NCI-H1694 treated with DMSO at 0.1 percent for 48 hours (cell line): ENCODE measurements around the gene CAND2.

Experiments used
- DNase-seq: peaks from one replicate; lab custom pipeline; 2025; lab: John Stamatoyannopoulos, UW

Gene CAND2

DNA sequence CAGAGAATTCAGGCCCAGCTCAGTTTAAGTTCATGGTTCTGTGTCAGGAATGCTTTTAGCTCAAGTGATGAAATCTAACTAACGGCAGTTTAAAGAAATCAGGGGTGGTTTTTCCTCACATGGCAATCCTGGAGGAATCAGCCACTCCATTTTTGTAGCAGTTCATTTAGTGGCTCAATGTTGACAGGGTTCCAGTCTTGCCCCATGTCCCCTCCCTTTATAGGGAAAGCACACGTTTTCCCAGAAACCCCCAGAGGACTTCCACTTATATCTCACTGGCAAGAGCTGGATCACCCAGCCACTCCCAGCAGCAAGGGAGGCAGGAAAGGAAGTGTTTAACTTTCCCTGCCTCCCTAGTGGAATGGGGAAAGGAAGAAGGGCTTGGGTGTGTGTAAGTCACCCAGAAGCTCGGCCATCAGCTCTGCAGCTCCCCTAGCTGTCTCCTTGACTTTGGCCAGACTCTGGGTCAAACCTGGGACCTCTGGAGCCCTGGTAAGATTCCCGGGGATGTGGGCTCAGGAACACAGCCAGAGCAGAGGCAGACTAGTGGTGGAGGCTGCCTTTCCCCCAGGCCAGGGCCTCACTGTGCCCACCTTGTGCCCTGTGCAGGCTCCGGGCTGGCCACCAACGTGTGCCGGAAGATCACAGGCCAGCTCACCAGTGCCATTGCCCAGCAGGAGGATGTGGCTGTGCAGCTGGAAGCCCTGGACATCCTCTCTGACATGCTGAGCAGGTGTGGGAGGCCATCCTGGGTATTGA lies 11.3 kb downstream of the CAND2 start:
- DNase-seq = no peak

DNA sequence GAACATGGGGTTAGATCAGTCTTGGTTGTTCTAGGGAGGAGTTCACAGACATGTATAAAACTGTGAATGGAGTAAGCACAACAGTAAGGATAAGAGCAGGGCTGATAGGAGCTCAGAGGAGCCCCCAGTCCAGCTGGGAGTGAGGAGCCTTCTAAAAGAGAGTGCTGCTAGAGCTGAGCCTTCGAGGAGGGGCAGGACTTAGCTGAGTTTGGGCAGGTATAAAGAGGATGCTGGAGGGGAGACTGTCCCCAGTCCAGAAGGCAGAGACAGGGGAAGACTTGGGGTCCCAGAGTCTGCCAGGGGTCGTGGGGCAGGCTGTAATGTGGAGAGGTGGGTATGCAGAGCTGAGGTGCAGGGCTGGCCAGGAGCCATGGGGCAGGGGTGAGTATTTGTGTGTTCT lies 12.1 kb downstream of the CAND2 start:
- no peak for DNase-seq

DNA sequence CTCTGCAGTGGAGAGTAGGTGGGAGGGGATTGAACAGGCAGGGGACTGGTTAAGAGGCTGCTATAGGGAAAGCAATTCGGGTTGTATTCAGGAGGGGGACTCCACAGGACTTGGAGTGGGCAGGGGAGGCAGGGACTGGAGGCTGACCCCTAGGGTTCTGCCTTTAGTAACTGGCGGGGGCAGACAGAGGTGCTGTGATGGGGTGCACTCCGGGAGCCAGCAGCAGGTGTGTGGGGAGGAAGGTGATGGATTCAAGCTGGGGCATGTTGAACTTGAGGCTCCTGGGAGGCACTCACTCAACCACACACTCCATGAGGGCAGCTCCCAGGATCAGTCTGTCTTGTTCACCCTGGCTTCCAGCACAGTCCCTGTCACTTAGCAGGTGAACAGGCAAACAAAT lies 12.5 kb downstream of the CAND2 start:
- no peak for DNase-seq

DNA sequence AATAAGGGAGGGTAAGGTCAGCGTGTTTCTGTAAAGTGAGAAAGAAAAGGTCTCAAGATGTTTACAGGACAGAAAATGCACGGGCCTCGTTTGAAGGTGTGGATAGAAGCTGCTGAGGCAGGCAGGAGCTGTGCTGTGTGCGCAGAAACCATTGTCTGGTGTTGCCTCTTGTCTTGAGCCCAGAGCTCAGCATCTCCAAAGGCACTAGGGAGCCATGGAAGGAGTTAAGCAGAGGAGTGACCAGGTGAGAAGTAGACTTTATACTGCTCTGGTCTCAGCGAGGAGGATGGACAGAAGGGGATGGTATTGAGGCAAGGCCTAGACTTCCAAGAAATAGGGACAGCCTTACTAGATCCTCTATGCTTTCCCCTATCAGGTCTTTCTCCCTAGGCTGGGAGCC lies 13.0 kb downstream of the CAND2 start:
- DNase-seq = no peak

DNA sequence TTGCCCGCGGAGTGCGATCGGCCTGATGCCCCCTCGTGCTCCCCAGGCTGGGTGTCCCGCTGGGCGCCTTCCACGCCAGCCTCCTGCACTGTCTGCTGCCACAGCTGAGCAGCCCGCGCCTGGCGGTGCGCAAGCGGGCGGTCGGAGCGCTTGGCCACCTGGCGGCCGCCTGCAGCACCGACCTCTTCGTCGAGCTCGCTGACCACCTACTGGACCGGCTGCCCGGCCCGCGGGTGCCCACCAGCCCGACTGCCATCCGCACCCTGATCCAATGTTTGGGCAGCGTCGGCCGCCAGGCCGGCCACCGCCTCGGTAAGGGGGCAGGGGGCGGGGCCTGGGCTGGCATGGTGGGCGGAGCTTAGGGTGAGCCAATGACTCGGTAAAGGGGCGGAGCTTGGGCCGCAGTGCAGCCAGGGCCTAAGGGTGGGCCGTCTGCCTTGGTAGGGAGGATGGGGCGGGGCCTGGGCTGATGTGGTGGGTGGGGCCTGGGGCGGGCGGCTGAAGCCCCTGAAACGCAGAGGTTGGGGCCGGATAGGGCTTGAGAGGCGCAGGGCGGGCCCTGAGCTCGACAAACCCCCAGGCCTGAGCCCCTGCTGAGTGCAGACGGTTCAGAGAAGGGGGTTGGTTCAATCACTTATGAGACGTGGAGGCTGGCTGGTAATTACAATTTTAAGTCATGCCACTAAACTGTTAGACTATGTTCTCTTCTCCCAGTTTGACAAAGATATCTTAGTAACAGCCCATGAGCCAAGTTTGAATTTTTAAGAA lies 13.7 kb downstream of the CAND2 start:
- no peak for DNase-seq

DNA sequence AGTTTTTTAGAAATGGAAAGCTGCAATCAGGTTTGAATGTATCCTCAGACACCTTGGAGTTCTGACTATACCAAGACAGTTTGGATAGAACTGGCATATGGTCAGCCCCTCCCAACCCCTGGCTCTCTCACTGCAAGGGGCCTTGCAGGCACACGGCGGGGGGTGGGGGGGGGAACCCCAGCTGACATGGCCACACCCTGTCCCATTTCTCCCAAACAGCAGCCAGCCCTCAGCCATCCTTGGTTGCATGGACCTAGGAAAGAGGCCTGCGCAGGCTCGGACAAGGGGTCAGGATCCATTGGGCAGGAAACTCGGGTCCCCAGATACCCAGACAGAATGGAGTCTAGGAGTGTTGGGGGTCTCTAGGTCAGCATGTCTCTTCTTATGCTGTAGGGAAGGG lies 14.5 kb downstream of the CAND2 start:
- no peak for DNase-seq

DNA sequence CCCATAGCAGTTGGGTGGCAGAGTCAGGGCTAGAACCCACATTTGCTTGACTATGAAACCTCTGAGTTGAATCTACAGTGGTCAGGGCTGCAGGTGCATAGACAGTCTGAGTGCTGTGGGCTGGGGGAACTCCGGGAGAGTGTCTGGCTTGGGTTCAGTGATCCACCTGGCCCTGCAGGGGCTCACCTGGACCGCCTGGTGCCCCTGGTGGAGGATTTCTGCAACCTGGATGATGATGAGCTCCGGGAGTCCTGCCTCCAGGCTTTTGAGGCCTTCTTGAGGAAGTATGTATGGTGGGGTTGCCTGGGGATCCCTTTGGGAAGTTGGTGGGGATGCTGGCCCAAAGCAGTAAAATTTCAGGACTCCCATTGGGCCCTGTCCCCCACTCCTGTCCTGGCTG lies 16.3 kb downstream of the CAND2 start:
- DNase-seq = no peak

DNA sequence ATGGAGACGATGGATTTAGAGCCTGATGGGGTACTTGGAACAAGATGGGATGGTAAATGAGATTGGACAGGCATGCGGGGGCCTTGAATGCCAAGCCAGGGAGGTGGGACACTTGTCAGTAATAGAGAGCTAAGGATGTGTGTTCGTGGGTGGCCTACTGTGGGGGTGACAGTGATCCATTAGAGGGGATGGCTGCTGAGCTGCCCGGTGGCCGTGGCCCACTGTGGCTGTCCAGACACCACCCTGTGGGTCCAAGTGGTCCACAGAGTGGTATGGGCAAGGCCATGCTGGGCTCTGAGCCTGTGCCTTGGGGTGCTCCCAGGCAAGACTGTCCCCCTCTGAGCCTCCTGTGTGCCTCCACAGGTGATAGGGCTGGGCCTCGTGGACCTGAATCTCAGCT lies 17.5 kb downstream of the CAND2 start:
- DNase-seq = no peak

DNA sequence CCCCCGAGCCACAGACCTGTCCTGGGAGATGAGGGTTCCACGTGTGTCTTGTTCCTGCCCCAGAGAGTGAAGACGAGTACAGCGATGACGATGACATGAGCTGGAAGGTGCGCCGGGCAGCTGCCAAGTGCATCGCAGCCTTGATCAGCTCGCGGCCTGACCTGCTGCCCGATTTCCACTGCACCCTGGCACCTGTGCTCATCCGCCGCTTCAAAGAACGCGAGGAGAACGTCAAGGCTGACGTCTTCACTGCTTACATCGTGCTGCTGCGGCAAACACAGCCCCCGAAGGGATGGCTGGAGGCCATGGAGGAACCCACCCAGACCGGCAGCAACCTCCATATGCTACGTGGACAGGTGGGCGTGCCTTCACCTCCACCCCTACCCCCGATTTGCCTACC lies 18.6 kb downstream of the CAND2 start:
- DNase-seq = no peak

DNA sequence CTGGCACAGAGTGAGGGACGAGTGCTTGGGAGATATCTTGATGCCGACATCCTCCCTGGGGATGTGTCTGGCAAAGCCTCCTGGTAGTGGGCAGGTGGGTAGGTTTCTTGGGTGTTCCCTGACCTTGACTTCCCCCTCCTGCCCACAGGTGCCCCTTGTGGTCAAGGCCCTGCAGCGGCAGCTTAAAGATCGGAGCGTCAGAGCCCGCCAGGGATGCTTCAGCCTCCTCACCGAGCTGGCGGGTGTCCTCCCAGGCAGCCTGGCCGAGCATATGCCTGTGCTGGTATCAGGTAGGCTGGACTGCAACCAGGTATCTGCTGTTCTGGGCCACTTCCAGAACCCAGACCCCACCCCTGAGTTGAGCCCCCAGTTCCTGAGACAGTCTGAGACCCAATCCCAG lies 19.2 kb downstream of the CAND2 start:
- no peak for DNase-seq

DNA sequence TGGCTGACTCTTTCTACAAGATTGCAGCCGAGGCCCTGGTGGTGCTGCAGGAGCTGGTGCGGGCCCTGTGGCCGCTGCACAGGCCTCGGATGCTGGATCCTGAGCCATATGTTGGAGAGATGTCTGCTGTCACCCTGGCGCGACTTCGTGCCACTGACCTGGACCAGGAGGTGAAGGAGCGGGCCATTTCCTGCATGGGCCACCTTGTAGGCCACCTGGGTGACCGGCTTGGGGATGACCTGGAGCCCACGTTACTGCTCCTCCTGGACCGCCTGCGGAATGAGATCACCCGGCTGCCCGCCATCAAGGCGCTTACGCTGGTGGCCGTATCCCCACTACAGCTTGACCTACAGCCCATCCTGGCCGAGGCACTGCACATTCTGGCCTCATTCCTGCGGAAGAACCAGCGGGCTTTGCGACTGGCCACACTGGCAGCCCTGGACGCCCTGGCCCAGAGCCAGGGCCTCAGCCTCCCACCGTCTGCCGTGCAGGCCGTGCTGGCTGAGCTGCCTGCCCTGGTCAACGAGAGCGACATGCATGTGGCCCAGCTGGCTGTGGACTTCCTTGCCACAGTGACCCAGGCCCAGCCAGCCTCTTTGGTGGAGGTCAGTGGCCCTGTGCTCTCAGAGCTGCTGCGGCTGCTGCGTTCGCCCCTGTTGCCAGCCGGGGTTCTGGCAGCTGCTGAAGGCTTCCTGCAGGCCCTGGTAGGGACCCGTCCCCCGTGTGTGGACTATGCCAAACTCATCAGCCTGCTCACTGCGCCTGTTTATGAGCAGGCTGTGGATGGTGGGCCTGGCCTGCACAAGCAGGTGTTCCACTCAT lies 20.3 kb downstream of the CAND2 start:
- DNase-seq = no peak

DNA sequence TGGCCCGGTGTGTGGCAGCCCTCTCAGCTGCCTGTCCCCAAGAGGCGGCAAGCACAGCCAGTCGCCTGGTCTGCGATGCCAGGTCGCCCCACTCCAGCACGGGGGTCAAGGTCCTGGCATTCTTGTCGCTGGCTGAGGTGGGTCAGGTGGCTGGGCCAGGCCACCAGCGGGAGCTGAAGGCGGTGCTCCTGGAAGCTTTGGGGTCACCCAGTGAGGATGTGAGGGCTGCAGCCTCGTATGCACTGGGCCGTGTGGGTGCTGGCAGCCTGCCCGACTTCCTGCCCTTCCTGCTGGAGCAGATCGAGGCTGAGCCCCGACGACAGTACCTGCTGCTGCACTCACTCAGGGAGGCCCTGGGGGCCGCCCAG lies 20.8 kb downstream of the CAND2 start:
- DNase-seq = no peak

DNA sequence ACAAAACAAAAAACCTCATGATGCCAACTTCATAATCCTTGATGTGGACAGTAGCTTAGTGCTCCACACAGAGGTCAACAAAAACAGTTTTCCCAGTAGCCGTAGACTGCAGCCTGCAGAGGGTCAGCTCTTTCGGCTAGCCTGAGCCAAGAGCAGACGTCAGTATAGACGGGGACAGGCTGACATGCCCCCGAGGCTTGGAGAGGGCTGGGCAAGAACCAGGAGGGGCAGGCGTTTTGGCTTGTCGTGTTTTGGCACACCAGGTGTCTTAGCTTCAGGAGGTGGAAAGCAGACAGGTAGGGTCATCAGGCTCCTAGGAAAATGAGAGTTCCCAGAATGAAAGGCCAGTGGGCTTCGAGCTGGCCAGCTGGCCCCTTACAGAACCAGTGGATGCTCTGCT lies 21.8 kb downstream of the CAND2 start:
- DNase-seq = no peak

DNA sequence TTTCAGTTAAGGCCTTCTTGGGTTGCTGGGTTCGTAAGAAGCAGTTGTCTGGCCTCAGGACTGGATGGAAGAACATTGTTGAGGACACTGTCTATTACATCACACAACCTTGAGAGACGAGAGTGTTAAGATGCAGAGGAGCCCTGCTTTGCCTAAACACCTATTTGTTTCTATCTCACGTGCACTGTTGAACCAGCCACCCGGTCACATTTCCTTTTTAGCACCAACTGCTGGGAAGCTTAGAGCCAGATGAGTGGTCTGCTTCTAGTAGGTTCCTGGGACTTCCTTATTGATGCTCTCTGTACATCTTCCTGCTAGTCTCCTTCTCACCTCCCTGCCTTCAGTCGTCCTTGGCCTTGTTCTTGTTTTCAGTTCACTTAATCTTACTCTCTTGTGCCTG lies 22.3 kb downstream of the CAND2 start:
- DNase-seq = no peak

DNA sequence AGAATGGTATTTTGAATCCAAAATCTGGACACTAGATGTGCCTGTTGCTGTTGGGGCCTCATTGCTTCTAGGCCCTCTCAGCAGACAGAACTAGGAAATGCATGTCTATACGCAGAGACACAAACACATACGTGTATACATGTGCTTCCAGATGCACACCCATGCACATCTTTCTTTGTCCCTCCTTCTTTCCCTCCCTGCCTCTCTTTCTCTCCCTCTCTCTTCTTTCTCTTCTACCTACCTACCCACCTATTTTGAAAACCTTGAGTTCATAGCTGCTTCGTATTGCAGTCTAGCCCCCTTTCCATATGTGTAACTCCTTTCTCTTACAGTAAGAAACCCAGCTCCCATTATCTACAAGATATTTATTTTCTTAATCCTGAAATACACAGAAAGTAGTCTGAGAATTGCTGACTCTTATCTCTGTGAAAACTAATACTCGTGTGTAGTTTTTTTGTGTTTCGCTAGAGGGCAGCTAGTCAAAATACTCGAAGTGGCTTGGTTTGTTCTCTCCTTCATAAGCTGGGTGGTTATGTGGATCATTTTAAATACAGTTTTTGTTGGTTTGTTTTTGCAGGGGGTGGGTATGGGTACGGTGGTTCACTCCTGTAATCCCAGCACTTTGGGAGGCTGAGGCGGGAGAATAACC lies 26.4 kb downstream of the CAND2 start:
- DNase-seq = no peak

DNA sequence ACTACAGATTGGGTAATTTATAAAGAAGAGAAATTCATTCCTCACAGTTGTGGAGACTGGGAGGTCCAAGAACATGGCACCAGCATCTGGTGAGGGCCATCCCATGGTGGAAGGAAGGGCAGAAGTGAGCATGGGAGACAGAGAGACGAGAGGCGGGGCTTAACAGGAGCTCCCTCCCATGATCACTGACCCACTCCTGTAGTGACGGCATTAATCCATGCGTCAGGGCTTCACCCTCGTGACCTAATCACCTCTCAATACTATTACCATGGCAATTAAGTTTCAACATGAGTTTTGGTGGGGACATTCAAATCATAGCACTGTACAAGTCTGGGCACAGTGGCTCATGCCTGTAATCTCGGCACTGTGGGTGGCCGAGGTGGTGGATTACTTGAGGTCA lies 27.8 kb downstream of the CAND2 start:
- DNase-seq = no peak

DNA sequence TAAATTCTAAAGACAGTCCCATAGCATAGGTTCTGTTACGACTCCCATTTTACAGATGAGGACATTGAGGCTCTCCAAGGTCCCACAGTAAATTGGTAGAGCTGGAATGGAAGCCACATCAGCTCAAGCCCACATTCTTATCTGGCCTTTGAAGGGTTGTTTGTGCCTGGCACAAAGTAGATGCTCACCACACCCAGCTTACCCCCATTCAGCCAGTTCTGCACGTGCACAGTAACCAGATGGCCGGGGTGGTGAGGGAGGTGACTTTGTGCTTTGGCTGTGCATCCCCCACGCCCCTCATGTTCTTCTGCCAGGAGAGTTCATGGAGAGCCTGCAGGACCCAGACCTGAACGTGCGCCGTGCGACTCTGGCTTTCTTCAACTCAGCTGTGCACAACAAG lies 28.7 kb downstream of the CAND2 start:
- no peak for DNase-seq

DNA sequence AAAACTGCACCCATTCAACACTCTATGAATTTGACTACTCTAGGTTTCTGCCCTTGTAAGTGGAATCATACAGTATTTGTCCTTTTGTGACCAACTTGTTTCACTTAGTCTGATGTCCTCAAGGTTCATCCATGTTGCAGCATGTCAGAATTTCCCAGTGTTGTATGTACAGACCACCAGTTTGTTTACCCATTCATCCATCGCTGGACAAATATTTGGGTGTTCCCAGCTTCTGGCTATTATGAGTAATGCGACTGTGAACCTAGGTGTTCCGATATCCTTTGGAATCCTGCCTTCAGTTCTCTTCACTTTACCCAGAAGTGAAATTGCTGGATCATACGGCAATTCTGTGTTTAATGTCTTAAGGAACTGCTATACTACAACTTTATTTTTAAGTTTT lies 32.3 kb downstream of the CAND2 start:
- DNase-seq = no peak

DNA sequence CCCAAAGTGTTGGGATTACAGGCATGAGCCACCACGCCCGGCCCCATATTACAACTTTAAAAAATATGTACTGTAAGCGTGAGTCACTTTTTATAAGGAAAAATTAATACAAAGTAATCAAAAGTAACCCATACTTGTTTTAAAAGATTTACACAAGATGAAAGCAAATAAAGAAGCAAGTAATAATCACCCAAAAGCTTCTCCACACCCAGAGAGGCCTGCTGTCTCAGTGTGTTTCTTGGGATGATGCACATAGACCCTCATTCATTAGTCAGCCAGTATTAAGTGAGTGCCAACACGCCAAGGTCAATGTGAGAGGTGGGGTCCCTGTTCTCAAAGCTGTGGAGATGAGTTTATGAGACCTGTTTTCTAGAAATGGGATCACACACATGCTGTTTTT lies 32.9 kb downstream of the CAND2 start:
- no peak for DNase-seq

DNA sequence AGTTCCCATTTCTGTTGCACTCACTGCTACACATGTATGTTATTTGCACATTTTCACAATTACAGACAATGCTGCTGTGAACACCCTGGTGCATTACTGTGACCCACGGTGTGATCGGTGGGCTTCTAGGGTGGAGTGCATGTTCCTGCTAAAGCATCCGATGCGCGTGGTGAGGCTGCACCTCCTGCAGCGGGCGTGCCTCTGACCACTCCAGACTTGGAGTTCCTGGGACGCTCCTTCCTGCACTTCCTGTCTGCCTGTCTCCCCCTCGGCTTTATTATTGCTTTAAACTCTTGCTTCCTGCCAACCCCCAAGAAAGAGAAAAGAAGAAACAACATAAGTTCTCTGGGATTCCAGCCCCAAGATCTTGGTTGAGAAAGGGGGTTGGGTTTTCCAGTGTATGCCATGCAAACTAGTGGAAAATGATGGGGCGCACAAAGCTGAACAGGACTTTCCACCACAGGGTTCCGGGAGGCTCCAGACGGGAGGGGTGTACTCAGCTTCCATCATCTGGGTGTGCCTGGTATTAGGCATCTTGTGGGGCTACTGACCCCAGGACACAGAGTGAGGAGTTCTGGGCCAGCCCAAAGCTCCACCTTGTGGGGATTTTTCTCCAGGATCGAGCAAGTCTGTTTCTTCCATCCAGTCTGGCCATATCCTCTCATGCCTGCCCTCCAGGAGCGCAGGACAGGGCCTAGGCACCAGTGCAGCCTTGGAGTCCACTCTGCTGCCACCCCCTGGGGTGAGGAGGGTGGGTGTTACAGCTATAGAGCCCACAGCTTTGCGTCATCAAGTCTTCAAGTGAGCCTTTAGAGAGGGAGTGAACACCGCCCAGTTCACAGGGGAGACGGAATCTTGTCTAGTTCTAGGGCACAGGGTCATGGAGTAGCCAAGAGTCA lies 33.7 kb downstream of the CAND2 start:
- no peak for DNase-seq

DNA sequence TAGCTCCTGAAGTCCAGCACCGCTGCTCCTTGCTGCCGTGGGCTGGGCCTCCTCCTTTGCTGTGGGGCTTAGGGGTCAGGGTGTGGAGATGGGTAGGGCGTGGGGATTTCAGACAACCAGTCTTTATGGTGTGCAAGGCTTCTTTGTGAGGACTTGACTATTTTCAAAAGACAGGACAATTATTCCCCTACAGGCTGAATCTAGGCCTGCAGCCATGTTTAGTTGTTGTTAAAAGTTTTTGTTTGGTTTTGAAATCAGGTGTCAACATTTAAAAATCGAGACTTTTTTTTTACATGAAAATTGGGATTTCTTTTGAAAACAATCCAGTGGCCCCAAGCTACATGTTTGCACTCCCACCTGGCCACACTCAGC lies 34.3 kb downstream of the CAND2 start:
- no peak for DNase-seq
